ENCODE measurements around the gene MYH13. TPM values are rescaled to one million over a fixed set of nuclear protein-coding genes. Genes with fewer than 3 reads are reported as not detected.

Gene MYH13
- total RNA-seq, 1 experiment from 2014 or later = not detected

DNA sequence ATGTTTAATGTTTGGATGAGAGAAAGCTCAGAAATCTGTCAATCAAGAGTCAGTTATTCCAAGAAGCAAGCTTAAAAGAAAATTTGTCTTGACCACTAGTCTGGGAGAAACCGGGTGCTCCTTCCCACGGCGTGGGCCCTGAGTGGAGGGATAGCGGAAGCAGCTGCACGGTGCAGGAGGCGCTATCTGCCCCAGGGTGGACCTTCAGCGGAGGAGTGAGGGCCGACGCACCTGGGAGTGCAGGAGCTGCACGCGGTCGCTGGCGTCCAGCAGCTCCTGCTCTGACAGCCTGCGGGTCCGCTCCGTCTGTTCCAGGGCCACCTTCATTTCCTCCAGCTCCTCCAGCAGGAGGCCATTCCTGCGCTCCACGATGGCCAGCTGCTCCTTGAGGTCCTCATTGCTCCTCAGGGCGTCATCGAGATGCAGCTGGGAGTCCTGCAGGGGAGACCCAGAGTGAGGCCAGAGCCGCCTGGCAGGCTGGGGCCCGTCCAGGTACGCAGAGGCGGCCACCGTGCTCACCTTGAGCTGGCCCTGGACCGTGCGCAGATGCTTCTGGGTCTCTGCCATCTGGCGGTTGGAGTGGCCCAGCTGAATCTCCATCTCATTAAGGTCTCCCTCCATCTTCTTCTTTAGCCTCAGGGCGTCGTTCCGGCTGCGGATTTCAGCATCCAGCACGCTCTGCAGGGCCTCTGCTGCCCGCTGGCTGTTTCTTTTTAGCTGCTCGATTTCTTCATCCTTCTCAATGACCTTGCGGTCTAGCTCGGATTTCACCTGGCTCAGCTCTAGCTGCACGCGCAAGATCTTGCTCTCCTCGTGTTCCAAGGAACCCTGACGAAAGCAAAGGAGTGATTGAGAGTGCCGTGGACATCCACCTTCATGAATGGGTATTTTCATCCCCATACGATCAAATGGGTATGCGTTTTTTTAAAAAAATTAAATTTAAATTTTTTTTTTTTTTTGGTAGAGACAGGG is 63.5 kb downstream of the MYH13 start:
- ChIA-PET CTCF (interaction anchor here (0.5 to 1.8 kb wide), 4 partner anchors 19 to 541 kb away, joined by 3 to 6 read pairs (median 4); no protein-coding TSS in a partner anchor), POLR2A (interaction anchor here (0.7 kb wide), 1 partner anchor 292 kb away, joined by 4 read pairs; no protein-coding TSS in a partner anchor)
- Mint-ChIP-seq H3K4me1 (ENCODE audit: insufficient read depth, unreplicated experiment) (no peaks in the 10 kb centered on the region), H3K4me3 (ENCODE audit: unreplicated experiment) (no peak overlapping the region), H3K27ac (ENCODE audit: low read depth, unreplicated experiment) (no peak overlapping the region), H3K9me3 (ENCODE audit: unreplicated experiment) (no peaks in the 10 kb centered on the region), H3K27me3 (ENCODE audit: insufficient read depth, unreplicated experiment) (no peaks in the 10 kb centered on the region), H3K36me3 (ENCODE audit: insufficient read depth, unreplicated experiment) (no peaks in the 10 kb centered on the region)
- TF ChIP-seq, protein P1, sequence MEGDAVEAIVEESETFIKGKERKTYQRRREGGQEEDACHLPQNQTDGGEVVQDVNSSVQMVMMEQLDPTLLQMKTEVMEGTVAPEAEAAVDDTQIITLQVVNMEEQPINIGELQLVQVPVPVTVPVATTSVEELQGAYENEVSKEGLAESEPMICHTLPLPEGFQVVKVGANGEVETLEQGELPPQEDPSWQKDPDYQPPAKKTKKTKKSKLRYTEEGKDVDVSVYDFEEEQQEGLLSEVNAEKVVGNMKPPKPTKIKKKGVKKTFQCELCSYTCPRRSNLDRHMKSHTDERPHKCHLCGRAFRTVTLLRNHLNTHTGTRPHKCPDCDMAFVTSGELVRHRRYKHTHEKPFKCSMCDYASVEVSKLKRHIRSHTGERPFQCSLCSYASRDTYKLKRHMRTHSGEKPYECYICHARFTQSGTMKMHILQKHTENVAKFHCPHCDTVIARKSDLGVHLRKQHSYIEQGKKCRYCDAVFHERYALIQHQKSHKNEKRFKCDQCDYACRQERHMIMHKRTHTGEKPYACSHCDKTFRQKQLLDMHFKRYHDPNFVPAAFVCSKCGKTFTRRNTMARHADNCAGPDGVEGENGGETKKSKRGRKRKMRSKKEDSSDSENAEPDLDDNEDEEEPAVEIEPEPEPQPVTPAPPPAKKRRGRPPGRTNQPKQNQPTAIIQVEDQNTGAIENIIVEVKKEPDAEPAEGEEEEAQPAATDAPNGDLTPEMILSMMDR (IDR thresholded peaks at IDR 0.05; ENCODE audit: unreplicated experiment) = no peak
- DNase-seq (ENCODE audit: unreplicated experiment) = no peak
- intact Hi-C loops (cut with micrococcal nuclease) = no loop called here
- no TSS peak for BruUV-seq (replicated peaks)

GRCh38 chr17:10306585-10306984 is 66.2 kb downstream of the MYH13 start:
- no TSS peak for BruUV-seq (replicated peaks)
- Mint-ChIP-seq H3K27me3 (ENCODE audit: insufficient read depth, unreplicated experiment) (no peaks in the 10 kb centered on the region), H3K27ac (ENCODE audit: low read depth, unreplicated experiment) (no peak overlapping the region), H3K4me1 (ENCODE audit: insufficient read depth, unreplicated experiment) (no peaks in the 10 kb centered on the region), H3K4me3 (ENCODE audit: unreplicated experiment) (no peak overlapping the region), H3K36me3 (ENCODE audit: insufficient read depth, unreplicated experiment) (no peaks in the 10 kb centered on the region), H3K9me3 (ENCODE audit: unreplicated experiment) (peaks cover 7% of the 10 kb centered on the region)
- DNase-seq (ENCODE audit: unreplicated experiment) = no peak
- intact Hi-C loops (cut with micrococcal nuclease) = no loop called here
- ChIA-PET POLR2A (interaction anchor here (0.8 kb wide), 1 partner anchor 26 kb away, joined by 3 read pairs; no protein-coding TSS in a partner anchor), CTCF (interaction anchor here (0.7 to 1.4 kb wide), 3 partner anchors 8 to 560 kb away, joined by 3 to 4 read pairs (median 3); no protein-coding TSS in a partner anchor)
- TF ChIP-seq, protein P1 (IDR thresholded peaks at IDR 0.05; ENCODE audit: unreplicated experiment) = no peak

DNA sequence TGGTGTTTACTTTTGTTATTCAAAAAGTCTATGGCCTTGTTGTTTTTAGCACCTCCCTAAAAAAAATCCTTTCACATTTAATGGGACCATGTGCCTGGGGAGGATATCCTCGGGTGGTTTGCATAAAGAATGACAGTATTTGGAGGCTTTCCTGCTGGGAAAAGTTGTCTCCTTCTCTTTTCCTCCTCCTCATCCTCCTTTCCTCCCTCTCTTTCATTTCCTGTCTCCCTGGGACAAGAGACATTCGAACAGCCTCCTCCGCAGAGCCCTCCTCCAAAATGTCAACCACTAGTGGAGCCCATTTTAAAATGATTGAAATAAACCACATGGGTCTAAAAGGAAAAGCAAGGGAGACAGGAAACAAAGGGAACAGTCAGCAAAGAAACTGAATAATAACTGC is 67.4 kb downstream of the MYH13 start:
- no peak overlapping the region for H3K4me3 Mint-ChIP-seq (ENCODE audit: unreplicated experiment)
- no TSS peak for BruUV-seq (replicated peaks)
- TF ChIP-seq, protein P1 (IDR thresholded peaks at IDR 0.05; ENCODE audit: unreplicated experiment) = no peak
- intact Hi-C loops (cut with micrococcal nuclease) = no loop called here
- H3K27ac Mint-ChIP-seq (ENCODE audit: low read depth, unreplicated experiment) = no peak overlapping the region
- peaks cover 7% of the 10 kb centered on the region for H3K9me3 Mint-ChIP-seq (ENCODE audit: unreplicated experiment)
- CTCF ChIA-PET = interaction anchor here (1.1 to 1.4 kb wide), 2 partner anchors 10 to 313 kb away, joined by 3 to 4 read pairs; no protein-coding TSS in a partner anchor
- DNase-seq (ENCODE audit: unreplicated experiment) = no peak
- POLR2A ChIA-PET = no interaction called here
- no peaks in the 10 kb centered on the region for H3K36me3 Mint-ChIP-seq (ENCODE audit: insufficient read depth, unreplicated experiment)
- H3K27me3 Mint-ChIP-seq (ENCODE audit: insufficient read depth, unreplicated experiment) = no peaks in the 10 kb centered on the region
- H3K4me1 Mint-ChIP-seq (ENCODE audit: insufficient read depth, unreplicated experiment) = no peaks in the 10 kb centered on the region

- TF ChIP-seq, protein P1 (IDR thresholded peaks at IDR 0.05; ENCODE audit: unreplicated experiment) = no peak
- ChIA-PET POLR2A (no interaction called here), CTCF (interaction anchor here (0.5 to 2.9 kb wide), 2 partner anchors 51 to 312 kb away, joined by 3 to 7 read pairs; no protein-coding TSS in a partner anchor)
- no peak for DNase-seq (ENCODE audit: unreplicated experiment)
- Mint-ChIP-seq H3K4me3 (ENCODE audit: unreplicated experiment) (no peak overlapping the region), H3K27ac (ENCODE audit: low read depth, unreplicated experiment) (no peak overlapping the region), H3K36me3 (ENCODE audit: insufficient read depth, unreplicated experiment) (no peaks in the 10 kb centered on the region), H3K27me3 (ENCODE audit: insufficient read depth, unreplicated experiment) (no peaks in the 10 kb centered on the region), H3K9me3 (ENCODE audit: unreplicated experiment) (peaks cover 7% of the 10 kb centered on the region), H3K4me1 (ENCODE audit: insufficient read depth, unreplicated experiment) (no peaks in the 10 kb centered on the region)
- no TSS peak for BruUV-seq (replicated peaks)
- intact Hi-C loops (cut with micrococcal nuclease) = no loop called here
These were observed 68.0 kb downstream of the MYH13 start for GRCh38 chr17:10304758-10305300.

All from MCF 10A (cell line).